HepG2 (cell line): Measurements from ENCODE around the gene PDLIM4. TPM values are rescaled to one million over a fixed set of nuclear protein-coding genes. Genes with fewer than 3 reads are reported as not detected.

ENCODE experiments used
- ATAC-seq: fragments of 200-7000 bp; cut with Tn5 transposase; 3 replicates; pipeline ENCODE4 v1.9.1; 2020; ENCODE audit warnings: mild to moderate bottlenecking, moderate library complexity
- BruUV-seq: library from RNA; stranded (reverse); fragments of 400-500 nt; replicated peaks from 2 replicates; lab custom pipeline; 2021; lab: Mats Ljungman, UMichigan
- CTCF ChIA-PET: fragments of 300-600 bp; formaldehyde crosslinking; extraction: SDS; loops from one replicate; lab custom pipeline; 2021; ENCODE audit warnings: low total read pairs, inconsistent platforms, low intra/inter-chr PET ratio; lab: Yijun Ruan, JAX
- POLR2A ChIA-PET: fragments of 350-600 bp; sonication (Branson Sonifier 250); formaldehyde crosslinking; loops from one replicate; lab custom pipeline; 2020; ENCODE audit warnings: antibody characterized with exemption, inconsistent platforms; lab: Yijun Ruan, JAX
- DNase-seq: peaks from one replicate; pipeline ENCODE4 v3.0.0-alpha.2; 2015; ENCODE audit warnings: low spot score
- FAIRE-seq: peaks from 3 replicates; lab custom pipeline; 2011; peaks lifted over from hg19 to GRCh38; lab: Jason Lieb, UNC
- H2AFZ ChIP-seq: one replicate; pipeline ENCODE4 v1.6.1; 2011; ENCODE audit warnings: low read length, inconsistent platforms
- H3K27ac ChIP-seq: fragments of 300-600 bp; 3 replicates; pipeline ENCODE4 v1.8.0; 2011; ENCODE audit warnings: mixed run types, mild to moderate bottlenecking, mixed read lengths, low read length, inconsistent platforms; ENCODE audit not compliant: insufficient read depth; ENCODE audit errors: extremely low read length
- H3K27me3 ChIP-seq, 2 experiments: fragments of 200-600 bp in 1 of 2; 2 replicates in 1 of 2; 3 replicates in 1 of 2; pipeline versions ENCODE4 v1.6.0 to v1.8.0; 2011; ENCODE audit warnings: low read length in 2 of 2, mild to moderate bottlenecking in 2 of 2, moderate library complexity in 2 of 2, inconsistent platforms in 1 of 2; ENCODE audit not compliant: insufficient read depth in 2 of 2, control insufficient read depth in 1 of 2
- H3K36me3 ChIP-seq, 2 experiments: fragments of 200-600 bp in 1 of 2; replicated peaks in 1 of 2; 2 replicates in 1 of 2; 3 replicates in 1 of 2; pipeline versions ENCODE4 v1.5.1 to v1.8.0; 2011; ENCODE audit warnings: low read length in 2 of 2, inconsistent platforms in 1 of 2; ENCODE audit not compliant: insufficient read depth in 2 of 2, control insufficient read depth in 1 of 2
- H3K4me1 ChIP-seq: 2 replicates; pipeline ENCODE4 v1.5.1; 2012; ENCODE audit warnings: low read length, inconsistent platforms; ENCODE audit not compliant: insufficient read depth
- H3K4me2 ChIP-seq: 2 replicates; pipeline ENCODE4 v1.6.0; 2011; ENCODE audit warnings: low read depth, low read length, inconsistent platforms
- H3K4me3 ChIP-seq, 3 experiments: fragments of 200-600 bp in 1 of 3; sonication (generic), shearing (Covaris generic) in 1 of 3; replicated peaks in 1 of 3; 2 replicates each; pipeline ENCODE4 v1.5.1; 2011 to 2016; ENCODE audit warnings: low read length in 3 of 3, inconsistent platforms in 2 of 3, low read depth in 2 of 3, mild to moderate bottlenecking in 2 of 3, control low read depth in 1 of 3, mixed read lengths in 1 of 3; ENCODE audit not compliant: insufficient read depth in 1 of 3
- H3K79me2 ChIP-seq: one replicate; pipeline ENCODE4 v1.6.1; 2011; ENCODE audit warnings: low read length, inconsistent platforms; ENCODE audit not compliant: insufficient read depth
- H3K9ac ChIP-seq: 2 replicates; pipeline ENCODE4 v1.6.0; 2011; ENCODE audit warnings: mild to moderate bottlenecking, low read depth, low read length, inconsistent platforms; ENCODE audit not compliant: insufficient read depth
- H3K9me3 ChIP-seq: 2 replicates; pipeline ENCODE4 v1.5.1; 2012; ENCODE audit warnings: mild to moderate bottlenecking, low read length
- H4K20me1 ChIP-seq: 2 replicates; pipeline ENCODE4 v1.6.0; 2011; ENCODE audit warnings: inconsistent platforms, mild to moderate bottlenecking, low read length, moderate library complexity; ENCODE audit not compliant: insufficient read depth
- GPN1 ChIP-seq: sonication (generic); formaldehyde crosslinking; IDR thresholded peaks from 2 replicates; pipeline ENCODE4 v1.5.1; 2020; ENCODE audit warnings: missing genetic modification reagents, borderline replicate concordance
- HNF1B ChIP-seq: sonication (generic); formaldehyde crosslinking; IDR thresholded peaks from 2 replicates; pipeline ENCODE4 v1.5.1; 2020; ENCODE audit warnings: mild to moderate bottlenecking, moderate library complexity, missing genetic modification reagents
- KMT2B ChIP-seq: IDR thresholded peaks from 2 replicates; pipeline ENCODE4 v1.6.1; 2016; ENCODE audit warnings: missing genetic modification reagents, missing compliant biosample characterization
- MATR3 ChIP-seq: sonication (generic); formaldehyde crosslinking; IDR thresholded peaks from 2 replicates; pipeline ENCODE4 v1.4.0; 2020; ENCODE audit warnings: missing genetic modification reagents
- SOX13 ChIP-seq, 3 experiments: fragments of 450-650 bp in 1 of 3; sonication (generic) in 1 of 3; formaldehyde crosslinking in 1 of 3; IDR thresholded peaks in 2 of 3; conservative IDR thresholded peaks in 1 of 3; 2 replicates each; pipeline versions ENCODE4 v1.5.0 to v1.6.1; 2016 to 2020; ENCODE audit warnings: antibody characterized with exemption in 1 of 3, mild to moderate bottlenecking in 1 of 3, missing compliant biosample characterization in 1 of 3, missing genetic modification reagents in 1 of 3, moderate library complexity in 1 of 3
- TBX3 ChIP-seq: fragments of 450-650 bp; IDR thresholded peaks from 2 replicates; pipeline ENCODE4 v1.6.1; 2017; ENCODE audit warnings: antibody characterized with exemption, mild to moderate bottlenecking, inconsistent platforms, borderline replicate concordance
- TCF12 ChIP-seq, 2 experiments: fragments of 450-650 bp in 1 of 2; sonication (generic) in 1 of 2; formaldehyde crosslinking in 1 of 2; IDR thresholded peaks; 2 replicates each; pipeline versions ENCODE4 v1.6.1 to v1.8.0; 2017 to 2022; ENCODE audit warnings: antibody characterized with exemption in 1 of 2, mild to moderate bottlenecking in 1 of 2, missing genetic modification reagents in 1 of 2, moderate library complexity in 1 of 2
- ZNF280B ChIP-seq: sonication (generic); formaldehyde crosslinking; IDR thresholded peaks from 2 replicates; pipeline ENCODE4 v1.5.0; 2020; ENCODE audit warnings: missing genetic modification reagents, mild to moderate bottlenecking, borderline replicate concordance
- ZNF33B ChIP-seq: sonication (generic); formaldehyde crosslinking; IDR thresholded peaks from 2 replicates; pipeline ENCODE4 v1.5.1; 2020; ENCODE audit warnings: mild to moderate bottlenecking, missing genetic modification reagents
- ZNF567 ChIP-seq: sonication (generic); formaldehyde crosslinking; IDR thresholded peaks from 2 replicates; pipeline ENCODE4 v1.8.1; 2023; ENCODE audit warnings: mild to moderate bottlenecking, missing genetic modification reagents, borderline replicate concordance
- ZNF687 ChIP-seq: sonication (generic); formaldehyde crosslinking; IDR thresholded peaks from 2 replicates; pipeline ENCODE4 v1.5.1; 2020; ENCODE audit warnings: mild to moderate bottlenecking, missing genetic modification reagents, moderate library complexity
- ZNF691 ChIP-seq: sonication (generic); formaldehyde crosslinking; IDR thresholded peaks from 2 replicates; pipeline ENCODE4 v1.4.0; 2020; ENCODE audit warnings: missing genetic modification reagents, low read depth, mild to moderate bottlenecking, borderline replicate concordance
- ZSCAN5A ChIP-seq: sonication (generic); formaldehyde crosslinking; IDR thresholded peaks from 2 replicates; pipeline ENCODE4 v1.8.0; 2022; ENCODE audit warnings: mild to moderate bottlenecking, missing genetic modification reagents, borderline replicate concordance
- WGBS: methylation state at CpG from one replicate; pipeline ENCODE4 v1.1.6; 2017; ENCODE audit warnings: low lambda C conversion rate; 5-methylcytosine and 5-hydroxymethylcytosine counted together
- in situ Hi-C: cut with HindIII; loops from 2 replicates; pipeline ENCODE4 v1.10.0; 2017; ENCODE audit warnings: low pct_unique_long_range_greater_than_20kb; ENCODE audit not compliant: extremely low pct_ligation_motif_present
- intact Hi-C: fragments of 100-400 bp; cut with micrococcal nuclease; formaldehyde crosslinking; loops from one replicate; pipeline ENCODE4 v1.10.0; 2022; ENCODE audit not compliant: unreplicated experiment
- polyA plus RNA-seq, 8 experiments: library from polyadenylated mRNA; depleted of rRNA in 3 of 8; stranded (reverse) in 7 of 8; unstranded in 1 of 8; fragments of >200 nt; fragmentation: Illumina TruSeq in 4 of 8; extraction: Trizol in 4 of 8; gene quantifications; 2 replicates each; pipeline versions ENCODE4 v1.2.1 to v1.2.3, GENCODE V29; 2011 to 2016; ENCODE audit warnings: low read depth in 4 of 8, missing spikeins in 1 of 8, mixed read lengths in 1 of 8; ENCODE audit not compliant: insufficient read depth in 1 of 8
- total RNA-seq, 5 experiments: library from RNA; depleted of rRNA; stranded (reverse); fragments of >200 nt; fragmentation: Illumina TruSeq; extraction: Trizol; gene quantifications; 2 replicates each; pipeline ENCODE4 v1.2.3, GENCODE V29; 2016; ENCODE audit warnings: low read depth in 1 of 5

Gene PDLIM4
- total and polyA plus RNA-seq, 2 of the 13 experiments (the other 11 are each of a cell fraction or from before 2014, with no cell fraction given) = 1.1 to 2.3 TPM

- intact Hi-C loops = no loop called here
- WGBS = no CpG with 5 or more reads among the region's 13 CpGs
- TF ChIP-seq ZNF567 (no peak), MATR3 (CRISPR knock-in tag) (no peak), KMT2B (CRISPR knock-in tag) (0 out of 2 replicates have a peak, but pooled peaks have one; percentile 31), ZNF691 (CRISPR knock-in tag) (no peak), ZNF687 (CRISPR knock-in tag) (no peak), HNF1B (no peak), TBX3 (no peak), ZNF33B (CRISPR knock-in tag) (no peak), SOX13 (IDR thresholded peaks at IDR 0.05) (no peak), SOX13 (CRISPR knock-in tag; conservative IDR thresholded peaks at IDR 0.05 in 1 of 2, IDR thresholded peaks at IDR 0.05 in 1 of 2) (no peak), ZNF280B (CRISPR knock-in tag) (0 out of 2 replicates have a peak, but pooled peaks have one; percentile 6), TCF12 (IDR thresholded peaks at IDR 0.05) (no peak), TCF12 (CRISPR knock-in tag; IDR thresholded peaks at IDR 0.05) (peak; percentile 14; the same call in 1 of the 2 replicates), ZSCAN5A (CRISPR knock-in tag) (0 out of 2 replicates have a peak, but pooled peaks have one; percentile 49), GPN1 (CRISPR knock-in tag) (no peak)
These were observed 30.3 kb upstream of the PDLIM4 start for GRCh38 chr5:132227235-132227484.

More at GRCh38 chr5:132227235-132227484, 30.3 kb upstream of the PDLIM4 start:
- H3K4me2 ChIP-seq = peak overlapping the region; percentile 95
- peak overlapping the region; percentile 81 to 88 (median 82) for H3K4me3 ChIP-seq
- H4K20me1 ChIP-seq = no peaks in the 10 kb centered on the region
- no peak overlapping the region for H2AFZ ChIP-seq
- peaks cover 23% of the 10 kb centered on the region for H3K79me2 ChIP-seq
- H3K27ac ChIP-seq = peak overlapping the region; percentile 67
- ATAC-seq = no peak
- no peak for DNase-seq
- no peaks in the 10 kb centered on the region for H3K9me3 ChIP-seq
- no peaks in the 10 kb centered on the region for H3K36me3 ChIP-seq
- H3K4me1 ChIP-seq = peaks cover 44% of the 10 kb centered on the region
- ChIA-PET POLR2A (interaction anchor here (0.8 to 2.2 kb wide), 6 partner anchors 11 to 142 kb away, joined by 3 to 21 read pairs (median 4); partner anchors contain the start of genes SLC22A4 and SLC22A5), CTCF (no interaction called here)
- peaks cover 0 to 6% of the 10 kb centered on the region in 2 experiments; a peak in 1 of 5 replicates for H3K27me3 ChIP-seq
- no peak for FAIRE-seq
- in situ Hi-C loops = no loop called here
- H3K9ac ChIP-seq = peak overlapping the region; percentile 84
- no TSS peak for BruUV-seq
